Measurements from ENCODE around the gene ST3GAL3.

ST3GAL3 gene

DNA sequence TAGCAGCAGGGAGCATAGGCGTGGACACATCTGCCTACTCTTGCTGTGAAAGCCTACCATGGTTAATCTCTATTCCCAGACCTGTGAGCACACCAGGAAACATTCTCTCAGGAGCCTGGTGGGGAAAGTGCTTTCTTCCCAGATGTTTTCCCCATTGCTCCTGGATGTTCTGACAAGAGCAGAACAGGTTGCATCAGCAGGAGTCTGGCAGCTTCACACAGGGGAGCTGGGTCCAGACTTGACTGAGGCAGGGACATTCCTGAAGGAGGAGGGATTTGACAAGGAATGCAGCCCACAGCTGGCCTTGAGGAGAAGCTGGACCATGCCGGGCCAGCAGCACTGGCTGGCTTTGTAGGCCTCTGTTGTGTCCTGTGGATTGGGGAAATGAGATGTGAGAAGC, 205.3 kb downstream of the ST3GAL3 start:
- H3K9me3 ChIP-seq (ENCODE audit: low read depth, low read length): no peaks in the 10 kb centered on the region
- no peak for DNase-seq (ENCODE audit: low read depth, low spot score)
- H3K4me3 ChIP-seq: no peak overlapping the region; the same call in 1 of the 2 replicates
- no peak for TF ChIP-seq FOXP2 (optimal IDR thresholded peaks at IDR 0.05; ENCODE audit: control extremely low read depth, extremely low read length, insufficient read depth)
- no peak for TF ChIP-seq POLR2AphosphoS5 (IDR thresholded peaks at IDR 0.05; ENCODE audit: borderline replicate concordance, low read depth, low read length)
- no peak for TF ChIP-seq EZH2 (IDR thresholded peaks at IDR 0.05)
- H3K27ac ChIP-seq: peak overlapping the region; percentile 95
- no peaks in the 10 kb centered on the region for H3K36me3 ChIP-seq (ENCODE audit: insufficient read depth, low read length)
- peak overlapping the region; percentile 18 for H3K9ac ChIP-seq (ENCODE audit: insufficient read length)

DNA sequence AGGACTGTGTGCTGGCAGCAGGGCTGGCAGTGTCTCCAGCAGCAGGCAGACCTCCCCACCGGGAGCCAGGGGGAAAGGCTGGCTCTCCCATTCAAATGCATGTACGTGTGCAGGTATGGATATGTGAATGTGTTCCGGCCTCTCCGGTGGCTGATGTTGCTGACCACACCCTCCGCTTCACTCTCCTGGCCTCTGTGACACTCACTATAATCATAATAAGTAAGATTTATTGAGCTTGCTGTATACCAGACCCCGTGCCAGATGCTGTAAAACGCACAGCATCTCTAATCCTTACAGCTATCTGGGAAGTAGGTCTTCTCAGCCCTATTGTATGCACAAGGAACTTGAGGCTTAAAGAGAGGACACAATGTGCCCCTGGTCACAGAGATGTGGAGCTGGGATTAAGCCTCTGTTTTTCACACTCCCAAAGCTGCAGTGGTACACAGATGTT, 205.7 kb downstream of the ST3GAL3 start:
- DNase-seq (ENCODE audit: low read depth, low spot score): no peak
- H3K4me3 ChIP-seq: peak overlapping the region; percentile 40
- no peaks in the 10 kb centered on the region for H3K9me3 ChIP-seq (ENCODE audit: low read depth, low read length)
- peak overlapping the region; percentile 58 for H3K9ac ChIP-seq (ENCODE audit: insufficient read length)
- no peak for TF ChIP-seq EZH2 (IDR thresholded peaks at IDR 0.05)
- no peak for TF ChIP-seq FOXP2 (optimal IDR thresholded peaks at IDR 0.05; ENCODE audit: control extremely low read depth, extremely low read length, insufficient read depth)
- H3K27ac ChIP-seq: peak overlapping the region; percentile 95
- no peaks in the 10 kb centered on the region for H3K36me3 ChIP-seq (ENCODE audit: insufficient read depth, low read length)

GRCh38 chr1:43913666-43914360, 206.5 kb downstream of the ST3GAL3 start:
- peak; percentile 93 for DNase-seq (ENCODE audit: low read depth, low spot score)
- H3K9me3 ChIP-seq (ENCODE audit: low read depth, low read length): no peaks in the 10 kb centered on the region
- peak overlapping the region; percentile 40 for H3K4me3 ChIP-seq
- H3K36me3 ChIP-seq (ENCODE audit: insufficient read depth, low read length): no peaks in the 10 kb centered on the region
- peak overlapping the region; percentile 95 for H3K27ac ChIP-seq
- peak; percentile 76 for TF ChIP-seq POLR2AphosphoS5 (IDR thresholded peaks at IDR 0.05; ENCODE audit: borderline replicate concordance, low read depth, low read length)
- no peak for TF ChIP-seq FOXP2 (optimal IDR thresholded peaks at IDR 0.05; ENCODE audit: control extremely low read depth, extremely low read length, insufficient read depth)
- H3K9ac ChIP-seq (ENCODE audit: insufficient read length): peak overlapping the region; percentile 65

DNA sequence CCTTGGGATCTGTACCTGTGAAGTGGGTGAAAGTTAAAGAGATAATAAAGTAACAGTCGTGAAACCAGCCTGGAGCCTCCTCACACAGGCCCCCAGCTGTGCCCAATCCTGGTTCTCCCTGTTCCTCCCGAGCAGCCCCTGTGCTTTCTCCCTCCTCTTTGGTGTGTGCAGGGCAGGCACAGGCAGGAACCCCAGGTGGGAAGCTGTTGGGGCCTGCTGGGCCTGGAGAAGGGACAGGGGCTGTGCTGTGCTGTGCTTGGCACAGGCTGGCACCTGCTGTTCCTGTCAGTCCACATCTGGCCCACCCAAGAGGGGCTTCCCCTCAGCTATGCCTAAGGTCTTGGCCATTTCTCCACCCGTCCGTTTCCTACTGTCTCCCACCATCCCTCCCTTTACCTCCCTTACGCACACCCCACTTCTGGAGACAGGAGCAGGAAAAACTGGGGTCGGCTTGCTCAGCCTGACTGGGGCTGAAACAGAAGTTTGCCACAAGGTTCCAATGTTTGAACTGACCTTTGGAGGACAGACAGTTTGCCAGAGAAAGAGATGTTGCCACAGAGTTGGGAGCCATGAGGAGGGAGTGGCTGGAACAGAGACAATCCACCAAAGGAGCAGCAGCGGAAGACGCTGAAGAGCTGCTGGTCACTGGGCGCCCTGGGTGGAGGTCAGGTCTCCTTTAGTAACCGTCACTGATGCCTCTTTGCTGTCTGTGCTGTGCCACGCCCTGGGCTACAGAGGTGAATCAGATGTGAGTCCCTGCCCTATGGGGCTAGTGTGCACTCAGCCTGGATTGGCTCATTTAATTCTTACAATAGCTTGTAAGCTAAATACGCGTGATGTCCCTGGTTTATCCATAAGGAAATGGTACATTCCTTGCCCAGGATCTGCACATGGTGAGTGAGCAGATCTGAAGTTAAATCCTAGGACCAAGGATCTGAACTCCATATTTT, 207.5 kb downstream of the ST3GAL3 start:
- DNase-seq (ENCODE audit: low read depth, low spot score): no peak
- Histone ChIP-seq H3K27ac (peak overlapping the region; percentile 95), H3K9me3 (ENCODE audit: low read depth, low read length) (no peaks in the 10 kb centered on the region), H3K4me3 (peak overlapping the region; percentile 40), H3K9ac (ENCODE audit: insufficient read length) (peak overlapping the region; percentile 65), H3K36me3 (ENCODE audit: insufficient read depth, low read length) (no peaks in the 10 kb centered on the region)
- TF ChIP-seq POLR2AphosphoS5 (IDR thresholded peaks at IDR 0.05; ENCODE audit: borderline replicate concordance, low read depth, low read length): no peak
- no peak for TF ChIP-seq EZH2 (IDR thresholded peaks at IDR 0.05)
- no peak for TF ChIP-seq FOXP2 (optimal IDR thresholded peaks at IDR 0.05; ENCODE audit: control extremely low read depth, extremely low read length, insufficient read depth)

GRCh38 chr1:43919906-43920305, 212.6 kb downstream of the ST3GAL3 start:
- DNase-seq (ENCODE audit: low read depth, low spot score): no peak
- H3K9me3 ChIP-seq (ENCODE audit: low read depth, low read length): no peaks in the 10 kb centered on the region
- no peak overlapping the region for H3K9ac ChIP-seq (ENCODE audit: insufficient read length)
- no peak for TF ChIP-seq EZH2 (IDR thresholded peaks at IDR 0.05)
- no peak for TF ChIP-seq POLR2AphosphoS5 (IDR thresholded peaks at IDR 0.05; ENCODE audit: borderline replicate concordance, low read depth, low read length)
- no peak for TF ChIP-seq FOXP2 (optimal IDR thresholded peaks at IDR 0.05; ENCODE audit: control extremely low read depth, extremely low read length, insufficient read depth)
- H3K27ac ChIP-seq: no peak overlapping the region
- no peaks in the 10 kb centered on the region for H3K36me3 ChIP-seq (ENCODE audit: insufficient read depth, low read length)
- H3K4me3 ChIP-seq: no peak overlapping the region

- Histone ChIP-seq H3K9ac (ENCODE audit: insufficient read length) (no peak overlapping the region), H3K27ac (no peak overlapping the region), H3K36me3 (ENCODE audit: insufficient read depth, low read length) (no peaks in the 10 kb centered on the region), H3K4me3 (no peak overlapping the region), H3K9me3 (ENCODE audit: low read depth, low read length) (no peaks in the 10 kb centered on the region)
- no peak for DNase-seq (ENCODE audit: low read depth, low spot score)
- TF ChIP-seq EZH2 (IDR thresholded peaks at IDR 0.05) (no peak), FOXP2 (optimal IDR thresholded peaks at IDR 0.05; ENCODE audit: control extremely low read depth, extremely low read length, insufficient read depth) (no peak)
These were observed 213.7 kb downstream of the ST3GAL3 start for GRCh38 chr1:43921022-43921421.

- H3K36me3 ChIP-seq (ENCODE audit: insufficient read depth, low read length): no peaks in the 10 kb centered on the region
- H3K9ac ChIP-seq (ENCODE audit: insufficient read length): no peak overlapping the region
- no peak for DNase-seq (ENCODE audit: low read depth, low spot score)
- H3K27ac ChIP-seq: no peak overlapping the region
- no peak overlapping the region for H3K4me3 ChIP-seq
- H3K9me3 ChIP-seq (ENCODE audit: low read depth, low read length): no peaks in the 10 kb centered on the region
- TF ChIP-seq EZH2 (IDR thresholded peaks at IDR 0.05) (no peak), FOXP2 (optimal IDR thresholded peaks at IDR 0.05; ENCODE audit: control extremely low read depth, extremely low read length, insufficient read depth) (no peak), POLR2AphosphoS5 (IDR thresholded peaks at IDR 0.05; ENCODE audit: borderline replicate concordance, low read depth, low read length) (no peak)
These were observed 217.2 kb downstream of the ST3GAL3 start for GRCh38 chr1:43924516-43924915.

GRCh38 chr1:43925846-43926245, 218.5 kb downstream of the ST3GAL3 start:
- Histone ChIP-seq H3K9me3 (ENCODE audit: low read depth, low read length) (no peaks in the 10 kb centered on the region), H3K27ac (no peak overlapping the region), H3K4me3 (no peak overlapping the region), H3K36me3 (ENCODE audit: insufficient read depth, low read length) (no peaks in the 10 kb centered on the region; the same call in 1 of the 2 replicates), H3K9ac (ENCODE audit: insufficient read length) (no peak overlapping the region)
- TF ChIP-seq POLR2AphosphoS5 (IDR thresholded peaks at IDR 0.05; ENCODE audit: borderline replicate concordance, low read depth, low read length): no peak
- TF ChIP-seq EZH2 (IDR thresholded peaks at IDR 0.05): no peak
- no peak for TF ChIP-seq FOXP2 (optimal IDR thresholded peaks at IDR 0.05; ENCODE audit: control extremely low read depth, extremely low read length, insufficient read depth)
- DNase-seq (ENCODE audit: low read depth, low spot score): no peak
